GM12864 (cell line): Measurements from ENCODE around the gene UGT2B28.
"Not testable (repeated sequence)": the region's sequence is repeated elsewhere in the genome, so short reads cannot be mapped to it uniquely, and the experiment has no call there.

Experiments
- DNase-seq: peaks from one replicate; pipeline ENCODE4 v3.0.0-alpha.2; 2011; ENCODE audit warnings: low read depth
- H3K4me3 ChIP-seq: 2 replicates; pipeline ENCODE4 v1.5.1; 2011; ENCODE audit warnings: mild to moderate bottlenecking, low read depth, low read length, control low read depth
- CTCF ChIP-seq: IDR thresholded peaks from 2 replicates; pipeline ENCODE4 v1.5.1; 2011; ENCODE audit warnings: low read depth, mild to moderate bottlenecking, moderate library complexity, low read length, control low read depth, inconsistent platforms; ENCODE audit errors: missing control alignments

Gene UGT2B28

DNA sequence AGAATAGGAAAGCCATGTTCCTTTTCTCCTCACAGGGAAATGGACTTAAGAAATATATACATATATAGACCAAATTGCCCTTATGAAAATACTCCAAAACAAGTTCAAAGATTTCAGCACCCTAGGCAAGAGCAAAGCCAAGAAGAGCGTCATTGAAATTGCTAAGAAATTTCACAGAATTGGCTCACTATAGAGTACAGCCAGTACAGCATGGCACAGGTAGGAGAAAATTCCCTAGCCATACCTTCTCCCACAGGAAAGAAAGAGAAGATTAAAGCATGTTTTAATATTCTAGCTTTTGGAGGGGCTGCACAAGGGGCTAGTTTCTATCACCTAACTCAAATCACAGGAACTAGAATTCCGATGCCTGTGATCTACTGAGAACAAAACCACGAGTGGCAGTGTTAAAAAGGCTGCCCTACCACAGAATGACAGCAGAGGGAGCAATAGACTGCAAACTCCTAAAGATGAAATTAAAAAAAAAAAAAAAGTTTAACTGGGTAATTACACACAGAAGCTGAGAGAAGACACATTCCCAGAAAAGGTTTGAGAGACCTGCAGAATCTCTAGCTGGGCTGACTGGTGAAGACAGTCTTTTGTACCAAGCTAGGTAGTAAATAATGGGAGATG, 37.5 kb downstream of the UGT2B28 start:
- not testable (repeated sequence) for DNase-seq, H3K4me3 ChIP-seq
- peak; percentile 60 for TF ChIP-seq CTCF

DNA sequence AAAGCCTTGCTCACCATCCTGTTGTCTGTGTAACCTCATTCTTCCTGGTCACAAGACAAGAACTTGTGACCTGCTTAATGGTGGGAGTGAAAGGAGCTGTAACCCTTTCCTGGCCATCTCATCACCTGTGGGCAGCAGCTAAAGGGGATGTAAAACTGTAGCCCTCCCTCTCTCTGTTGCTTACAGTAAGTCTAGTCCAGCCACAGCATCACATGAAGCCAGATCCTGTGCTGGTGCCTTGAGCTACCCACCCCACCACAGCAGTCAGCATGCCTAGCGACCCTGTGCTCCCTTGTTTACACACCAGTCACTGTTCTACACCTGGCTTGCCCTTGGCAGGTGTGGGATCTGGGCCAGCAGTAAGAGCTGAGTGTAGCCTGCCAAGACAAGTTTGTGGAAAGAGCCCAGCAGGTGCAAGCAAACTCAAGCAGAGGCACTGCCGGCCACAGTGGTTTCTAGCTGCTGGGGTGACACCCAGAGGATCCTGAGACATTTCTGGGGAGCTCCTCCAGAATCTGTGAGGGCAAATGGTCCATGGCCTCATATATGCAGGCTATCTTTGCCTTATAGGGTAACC, 41.0 kb downstream of the UGT2B28 start:
- H3K4me3 ChIP-seq = no peak overlapping the region
- no peak for DNase-seq
- TF ChIP-seq CTCF = no peak

DNA sequence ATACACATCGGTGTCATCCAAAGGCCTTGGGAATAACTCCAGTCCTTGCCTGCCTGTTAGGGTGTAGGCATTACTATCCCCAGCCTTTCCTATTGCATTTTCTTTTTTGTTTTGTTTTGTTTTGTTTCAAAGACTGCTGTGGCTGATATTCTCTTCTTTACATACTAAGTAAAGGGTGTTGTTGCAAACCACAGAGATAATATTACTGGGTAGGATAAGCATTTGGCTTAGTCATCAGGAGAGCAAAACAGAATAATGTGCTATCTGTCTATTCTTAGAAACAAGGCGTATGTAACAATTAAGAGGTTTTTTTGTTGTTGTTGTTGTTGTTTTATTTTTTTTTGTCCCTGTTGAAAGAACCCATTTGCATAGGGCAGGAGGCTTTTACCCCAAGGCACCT, 41.8 kb downstream of the UGT2B28 start:
- H3K4me3 ChIP-seq = no peak overlapping the region
- no peak for TF ChIP-seq CTCF
- no peak for DNase-seq

GRCh38 chr4:69323284-69323683, 43.0 kb downstream of the UGT2B28 start:
- peak; percentile 26 for TF ChIP-seq CTCF
- H3K4me3 ChIP-seq = no peak overlapping the region
- DNase-seq = no peak

DNA sequence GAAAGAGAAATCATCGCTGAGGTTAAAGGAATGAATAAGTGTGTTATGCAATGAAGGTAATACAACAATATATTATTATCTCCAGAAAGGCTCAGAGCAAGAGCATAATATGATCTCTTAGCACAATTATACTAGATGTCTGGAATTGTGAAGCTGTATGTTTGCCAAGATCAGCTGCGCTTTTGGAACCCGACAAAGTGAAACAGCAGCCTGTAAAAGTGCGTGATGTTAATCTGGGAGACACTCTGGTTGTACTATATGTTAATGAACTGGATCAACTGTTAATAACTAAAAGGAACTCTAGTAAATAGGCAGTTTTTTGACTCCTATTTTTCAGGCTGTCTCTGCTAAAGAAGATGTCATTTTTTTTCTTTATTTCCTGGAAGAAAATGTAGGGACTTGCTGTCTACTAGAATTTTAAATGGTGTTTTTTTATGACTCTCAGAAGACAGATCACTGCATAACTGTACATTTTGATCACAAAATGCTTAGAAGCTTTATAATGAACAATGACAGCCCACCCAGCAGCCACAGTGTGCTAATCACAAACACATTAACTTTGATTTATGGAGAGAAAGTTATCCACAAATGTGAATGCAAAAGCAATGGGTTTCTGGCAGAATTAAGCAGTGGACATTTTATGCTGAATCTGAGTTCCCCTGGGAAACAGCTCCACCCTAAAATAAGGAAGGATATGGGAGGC, 50.2 kb downstream of the UGT2B28 start:
- no peak for TF ChIP-seq CTCF
- no peak overlapping the region for H3K4me3 ChIP-seq
- DNase-seq = no peak

GRCh38 chr4:69331304-69331703, 51.0 kb downstream of the UGT2B28 start:
- H3K4me3 ChIP-seq, DNase-seq: not testable (repeated sequence)

- DNase-seq, H3K4me3 ChIP-seq: not testable (repeated sequence)
These were observed 55.2 kb downstream of the UGT2B28 start for GRCh38 chr4:69335485-69335884.

DNA sequence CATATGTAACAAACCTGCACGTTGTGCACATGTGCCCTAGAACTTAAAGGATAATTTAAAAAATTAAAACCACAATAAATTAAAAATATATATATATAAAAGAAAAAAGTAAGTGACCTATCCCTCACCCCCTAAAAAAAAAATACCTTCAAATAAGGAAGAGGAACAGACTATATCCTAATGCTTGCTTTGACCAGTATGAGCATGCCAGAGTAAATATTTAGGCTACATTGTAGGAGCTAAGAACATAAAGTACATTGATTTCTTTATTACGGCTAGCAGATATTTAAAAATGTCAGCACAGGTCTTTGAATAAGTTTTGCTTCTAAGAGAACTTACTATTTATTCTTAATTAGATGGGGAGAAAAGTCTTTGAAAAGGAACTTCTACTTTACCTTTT, 62.8 kb downstream of the UGT2B28 start:
- DNase-seq, H3K4me3 ChIP-seq: not testable (repeated sequence)

DNA sequence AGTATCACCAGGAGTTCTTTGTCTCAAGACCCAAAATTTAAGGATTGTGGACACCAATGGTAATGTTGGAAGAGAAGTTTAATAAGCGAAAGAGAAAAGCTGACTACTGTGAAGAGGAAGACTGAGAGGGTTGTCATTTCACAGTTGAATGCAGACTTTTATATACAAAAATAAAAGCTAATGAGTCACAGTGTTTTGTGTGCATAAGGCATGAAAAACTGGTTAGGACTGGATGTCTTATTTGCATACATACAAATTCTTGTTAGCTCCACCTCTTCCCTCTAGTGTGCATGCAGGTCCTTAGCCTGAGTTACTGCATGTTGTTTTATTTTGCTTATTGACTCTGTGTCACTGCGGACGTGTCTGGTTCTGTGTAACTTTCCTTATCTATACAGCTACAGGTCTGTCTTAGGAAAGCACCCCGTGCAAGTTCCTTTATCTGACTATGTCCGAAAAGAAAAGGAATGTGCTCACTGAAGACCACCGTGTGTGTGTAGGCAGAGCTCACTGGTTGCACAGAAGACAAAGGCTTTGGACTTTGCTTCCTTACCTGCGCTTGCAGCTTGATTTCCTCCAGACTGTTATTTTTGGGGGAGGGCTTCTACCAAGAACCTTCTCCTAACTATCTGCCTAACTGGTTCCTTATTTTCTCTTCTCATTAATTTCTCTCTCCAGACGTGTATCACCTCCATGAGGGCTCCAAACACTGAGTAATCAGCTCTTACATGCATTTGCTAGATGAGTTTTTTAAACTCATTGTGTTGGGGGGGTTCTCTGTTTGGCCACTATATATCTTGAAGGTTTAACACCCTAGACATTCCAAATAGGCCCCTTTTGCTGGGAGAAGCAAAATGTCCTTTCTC, 63.5 kb downstream of the UGT2B28 start:
- DNase-seq, H3K4me3 ChIP-seq: not testable (repeated sequence)
